Coronary artery (tissue), 2 donors: ENCODE measurements around the gene PSMC3.

Experiments
- DNase-seq: peaks from one replicate; pipeline ENCODE4 v3.0.0-alpha.2; 2017; ENCODE audit warnings: low spot score
- H3K27ac ChIP-seq, 2 donors: fragments of 200-600 bp; sonication (generic); one replicate each; pipeline ENCODE4 v1.5.1; 2016 to 2019
- H3K4me3 ChIP-seq: fragments of 200-600 bp; sonication (generic); 2 replicates; pipeline ENCODE4 v1.5.1; 2016; ENCODE audit warnings: mild to moderate bottlenecking, moderate library complexity
- CTCF ChIP-seq: fragments of 200-600 bp; sonication (generic); IDR thresholded peaks from one replicate; pipeline ENCODE4 v1.5.1; 2019; ENCODE audit warnings: antibody characterized with exemption

The PSMC3 gene

GRCh38 chr11:47451436-47451835, 25.2 kb upstream of the PSMC3 start:
- Histone ChIP-seq H3K27ac (no peak overlapping the region), H3K4me3 (no peak overlapping the region)
- DNase-seq: no peak
- TF ChIP-seq CTCF: no peak

GRCh38 chr11:47449541-47449940, 23.3 kb upstream of the PSMC3 start:
- no peak for TF ChIP-seq CTCF
- Histone ChIP-seq H3K27ac (no peak overlapping the region), H3K4me3 (no peak overlapping the region)
- DNase-seq: no peak

- Histone ChIP-seq H3K4me3 (no peak within 1 kb of the TSS), H3K27ac (no peak within 1 kb of the TSS)
- no peak for TF ChIP-seq CTCF
Observed at GRCh38 chr11:47448566-47449427, 22.6 kb upstream of the PSMC3 start, which contains the start of gene RAPSN. RAPSN (minus strand) TSS chr11:47449136; CDS start chr11:47448964, 172 bp downstream.

GRCh38 chr11:47447906-47448305, 21.7 kb upstream of the PSMC3 start:
- Histone ChIP-seq H3K27ac (no peak overlapping the region), H3K4me3 (no peak overlapping the region)
- no peak for DNase-seq
- TF ChIP-seq CTCF: no peak

More at GRCh38 chr11:47448566-47449427, 22.6 kb upstream of the PSMC3 start, which contains the start of gene RAPSN:
- no peak for DNase-seq

- no peak overlapping the region for H3K27ac ChIP-seq
- no peak for TF ChIP-seq CTCF
- DNase-seq: no peak
- no peak overlapping the region for H3K4me3 ChIP-seq
Observed at GRCh38 chr11:47446833-47447232, 20.6 kb upstream of the PSMC3 start.

- DNase-seq: no peak
- H3K4me3 ChIP-seq: no peak overlapping the region
- no peak overlapping the region for H3K27ac ChIP-seq
- TF ChIP-seq CTCF: no peak
Observed at GRCh38 chr11:47445840-47446239, 19.6 kb upstream of the PSMC3 start.

GRCh38 chr11:47443817-47444216, 17.6 kb upstream of the PSMC3 start:
- TF ChIP-seq CTCF: no peak
- Histone ChIP-seq H3K4me3 (no peak overlapping the region), H3K27ac (no peak overlapping the region)
- no peak for DNase-seq
